GM12878 (cell line): ENCODE results near the gene MT1X. TPM values are rescaled to one million over a fixed set of nuclear protein-coding genes. Genes with fewer than 3 reads are reported as not detected.

ENCODE experiments used
- ATAC-seq: fragments of 200-7000 bp; cut with Tn5 transposase; 3 replicates; pipeline ENCODE4 v1.9.1; 2020; ENCODE audit warnings: mild to moderate bottlenecking, moderate library complexity
- BruUV-seq: library from RNA; stranded (reverse); fragments of 400-500 nt; replicated peaks from 2 replicates; lab custom pipeline; 2021; lab: Mats Ljungman, UMichigan
- CTCF ChIA-PET: fragments of 300-600 bp; sonication (Branson Sonifier 250); formaldehyde crosslinking; extraction: SDS; loops from one replicate; lab custom pipeline; 2021; ENCODE audit warnings: inconsistent platforms; lab: Yijun Ruan, JAX
- POLR2A ChIA-PET: fragments of 350-600 bp; formaldehyde crosslinking; extraction: SDS; loops from one replicate; lab custom pipeline; 2021; ENCODE audit warnings: inconsistent platforms; lab: Charles Lee
- RAD21 ChIA-PET: fragments of 300-600 bp; sonication (Branson Sonifier 250); formaldehyde crosslinking; loops from one replicate; lab custom pipeline; 2023; ENCODE audit warnings: antibody characterized with exemption; ENCODE audit not compliant: unreplicated experiment; lab: Charles Lee
- SMC1A ChIA-PET: fragments of 300-600 bp; sonication (Branson Sonifier 250); formaldehyde crosslinking; loops from one replicate; lab custom pipeline; 2023; ENCODE audit not compliant: unreplicated experiment, uncharacterized antibody; lab: Charles Lee
- DNase-seq: peaks from one replicate; pipeline ENCODE4 v3.0.0-alpha.2; 2011; ENCODE audit warnings: low read depth, low spot score
- FAIRE-seq: peaks from 3 replicates; lab custom pipeline; 2011; peaks lifted over from hg19 to GRCh38; lab: Jason Lieb, UNC
- H2AFZ ChIP-seq: 2 replicates; pipeline ENCODE4 v1.6.0; 2011; ENCODE audit warnings: low read depth, low read length, control low read depth; ENCODE audit not compliant: control insufficient read depth
- H3K27ac ChIP-seq: 2 replicates; pipeline ENCODE4 v1.5.1; 2011; ENCODE audit warnings: control low read depth; ENCODE audit not compliant: control insufficient read depth, insufficient read depth
- H3K27me3 ChIP-seq, 2 experiments: replicated peaks in 1 of 2; 2 replicates each; pipeline versions ENCODE4 v1.6.0 to v1.6.1; 2011; ENCODE audit warnings: low read length in 1 of 2; ENCODE audit not compliant: control insufficient read depth in 2 of 2, insufficient read depth in 2 of 2
- H3K36me3 ChIP-seq, 2 experiments: 2 replicates each; pipeline ENCODE4 v1.5.1; 2011; ENCODE audit warnings: low read length in 1 of 2; ENCODE audit not compliant: control insufficient read depth in 2 of 2, insufficient read depth in 2 of 2
- H3K4me1 ChIP-seq: 2 replicates; pipeline ENCODE4 v1.6.1; 2011; ENCODE audit warnings: mild to moderate bottlenecking, low read length, moderate library complexity, mixed read lengths; ENCODE audit not compliant: control insufficient read depth, insufficient read depth
- H3K4me2 ChIP-seq: 2 replicates; pipeline ENCODE4 v1.6.0; 2011; ENCODE audit warnings: control low read depth; ENCODE audit not compliant: control insufficient read depth, insufficient read depth
- H3K4me3 ChIP-seq: fragments of 200-600 bp; sonication (generic); 2 replicates; pipeline ENCODE4 v1.5.1; 2016
- H3K79me2 ChIP-seq: 2 replicates; pipeline ENCODE4 v1.6.0; 2011; ENCODE audit warnings: low read length; ENCODE audit not compliant: control insufficient read depth, insufficient read depth
- H3K9ac ChIP-seq: 2 replicates; pipeline ENCODE4 v1.8.0; 2011; ENCODE audit warnings: low read length, control low read depth, mixed read lengths; ENCODE audit not compliant: control insufficient read depth, insufficient read depth
- H3K9me3 ChIP-seq: replicated peaks from 3 replicates; pipeline ENCODE4 v1.5.1; 2011; ENCODE audit warnings: mild to moderate bottlenecking, low read length; ENCODE audit not compliant: control insufficient read depth, insufficient read depth
- H4K20me1 ChIP-seq: 2 replicates; pipeline ENCODE4 v1.6.0; 2011; ENCODE audit not compliant: control insufficient read depth, insufficient read depth
- CUX1 ChIP-seq: IDR thresholded peaks from 2 replicates; pipeline ENCODE4 v1.6.1; 2012; ENCODE audit warnings: improper control_type of control experiment, low read depth, low read length; ENCODE audit not compliant: insufficient replicate concordance
- ESRRA ChIP-seq: IDR thresholded peaks from 2 replicates; pipeline ENCODE4 v1.6.1; 2012; ENCODE audit warnings: mild to moderate bottlenecking, low read length, improper control_type of control experiment
- HCFC1 ChIP-seq: fragments of 150-350 bp; IDR thresholded peaks from 2 replicates; pipeline ENCODE4 v1.6.1; 2014; ENCODE audit warnings: low read length
- HDAC6 ChIP-seq: fragments of 200-600 bp; sonication (generic); IDR thresholded peaks from one replicate; pipeline ENCODE4 v1.8.0; 2017; ENCODE audit warnings: antibody characterized with exemption; ENCODE audit not compliant: unreplicated experiment
- RAD51 ChIP-seq: fragments of 450-650 bp; IDR thresholded peaks from 2 replicates; pipeline ENCODE4 v1.6.1; 2016; ENCODE audit warnings: moderate library complexity, mild to moderate bottlenecking, inconsistent platforms
- SUZ12 ChIP-seq: fragments of 200-600 bp; sonication (generic); IDR thresholded peaks from one replicate; pipeline ENCODE4 v1.6.1; 2018; ENCODE audit warnings: antibody characterized with exemption, mild to moderate bottlenecking; ENCODE audit not compliant: unreplicated experiment
- WGBS: methylation state at CpG from one replicate; pipeline ENCODE4 v1.1.6; 2016; ENCODE audit warnings: low lambda C conversion rate; ENCODE audit not compliant: insufficient replicate concordance, insufficient coverage; ENCODE audit errors: missing lambda C conversion rate; 5-methylcytosine and 5-hydroxymethylcytosine counted together
- in situ Hi-C: fragments of 300-500 bp; cut with MboI; formaldehyde crosslinking; loops from 9 replicates; pipeline ENCODE4 v1.14.3; 2018; ENCODE audit warnings: mixed read lengths
- intact Hi-C: fragments of 100-400 bp; cut with micrococcal nuclease; formaldehyde crosslinking; loops from one replicate; pipeline ENCODE4 v1.14.2; 2022; ENCODE audit not compliant: unreplicated experiment
- polyA plus RNA-seq, 11 experiments: library from polyadenylated mRNA; depleted of rRNA in 4 of 11; unstranded in 6 of 11; stranded (reverse) in 5 of 11; fragments of >200 nt; fragmentation: Nextera tagmentation in 4 of 11; fragmentation: Illumina TruSeq in 1 of 11; extraction: Ambion mirVana in 4 of 11; extraction: Trizol in 1 of 11; gene quantifications; 1 replicate in 1 of 11; 2 replicates in 10 of 11; pipeline versions ENCODE4 v1.2.1 to v1.2.3, GENCODE V29; 2011 to 2016; ENCODE audit warnings: inconsistent platforms in 2 of 11, missing spikeins in 2 of 11, low read depth in 1 of 11
- total RNA-seq, 4 experiments: library from RNA; depleted of rRNA in 3 of 4; stranded (reverse); fragments of >200 nt in 3 of 4; fragmentation: Illumina TruSeq in 1 of 4; extraction: Trizol in 1 of 4; gene quantifications; 2 replicates each; pipeline versions ENCODE4 v1.2.1 to v1.2.3, GENCODE V29; 2013 to 2021

The MT1X gene
- total and polyA plus RNA-seq, 10 of the 15 experiments (the other 5 are each of a cell fraction or from before 2014, with no cell fraction given): 5.8 to 65.6 (median 15.4) TPM

GRCh38 chr16:56634715-56635440, 47.4 kb upstream of the MT1X start:
- Histone ChIP-seq H2AFZ (no peak overlapping the region), H3K27ac (no peak overlapping the region), H3K9me3 (no peaks in the 10 kb centered on the region), H3K9ac (no peak overlapping the region), H3K4me3 (no peak overlapping the region), H3K4me2 (no peak overlapping the region), H3K36me3 (no peaks in the 10 kb centered on the region), H4K20me1 (no peaks in the 10 kb centered on the region), H3K79me2 (no peaks in the 10 kb centered on the region), H3K4me1 (peaks cover 6% of the 10 kb centered on the region), H3K27me3 (peaks cover 24% of the 10 kb centered on the region in 2 experiments)
- ATAC-seq: no peak
- in situ Hi-C loops (no loop called here), intact Hi-C loops (no loop called here)
- BruUV-seq: no TSS peak
- ChIA-PET RAD21 (interaction anchor here (1.7 kb wide), 1 partner anchor 8 kb away, joined by 5 read pairs; no protein-coding TSS in a partner anchor), SMC1A (no interaction called here), CTCF (no interaction called here), POLR2A (no interaction called here)
- TF ChIP-seq HDAC6 (no peak), SUZ12 (no peak), ESRRA (no peak), CUX1 (no peak), HCFC1 (no peak), RAD51 (no peak)
- WGBS: 16% methylated on average over 46 of the region's 47 CpGs
- no peak for DNase-seq
- FAIRE-seq: no peak
